OCI-LY3 (cell line): ENCODE measurements around the gene NHS.

Experiments used
- H2AFZ ChIP-seq: fragments of 200-600, 300-600 bp; shearing (Covaris generic); 2 replicates; pipeline ENCODE4 v1.6.0; 2014; ENCODE audit warnings: antibody characterized with exemption, low read depth, low read length
- H3K27ac ChIP-seq: fragments of 200-600, 300-600 bp; sonication (generic); 2 replicates; pipeline ENCODE4 v1.5.1; 2014; ENCODE audit warnings: mild to moderate bottlenecking, low read length, moderate library complexity, mixed read lengths
- H3K27me3 ChIP-seq: fragments of 200-600, 300-600 bp; sonication (generic); 2 replicates; pipeline ENCODE4 v1.6.1; 2014; ENCODE audit warnings: low read depth, low read length, mixed read lengths
- H3K36me3 ChIP-seq: fragments of 200-600, 300-600 bp; sonication (generic); replicated peaks from 2 replicates; pipeline ENCODE3; 2014; ENCODE audit warnings: low read depth, low read length, mixed read lengths
- H3K4me1 ChIP-seq: fragments of 300-600, 200-600 bp; sonication (generic); 2 replicates; pipeline ENCODE4 v1.6.1; 2014; ENCODE audit warnings: low read length, mixed read lengths
- H3K4me2 ChIP-seq: fragments of 200-600, 300-600 bp; sonication (generic); 2 replicates; pipeline ENCODE4 v1.6.1; 2014; ENCODE audit warnings: low read length, mixed read lengths
- H3K4me3 ChIP-seq: fragments of 300-600, 200-600 bp; sonication (generic); 2 replicates; pipeline ENCODE4 v1.5.1; 2014; ENCODE audit warnings: antibody characterized with exemption, mild to moderate bottlenecking, low read length, moderate library complexity
- H3K79me2 ChIP-seq: fragments of 300-600, 200-600 bp; shearing (Covaris generic); 2 replicates; pipeline ENCODE4 v1.6.1; 2014; ENCODE audit warnings: mild to moderate bottlenecking, low read length, mixed read lengths
- H3K9ac ChIP-seq: fragments of 300-600, 200-600 bp; shearing (Covaris generic); 2 replicates; pipeline ENCODE4 v1.6.0; 2014; ENCODE audit warnings: mild to moderate bottlenecking, low read length, moderate library complexity
- H3K9me3 ChIP-seq: fragments of 200-600, 300-600 bp; shearing (Covaris generic); 2 replicates; pipeline ENCODE4 v1.6.1; 2014; ENCODE audit warnings: low read length, mixed read lengths; ENCODE audit not compliant: insufficient read depth
- H4K20me1 ChIP-seq: fragments of 200-600, 300-600 bp; sonication (generic); 2 replicates; pipeline ENCODE4 v1.6.1; 2016; ENCODE audit warnings: low read length, mixed read lengths; ENCODE audit not compliant: insufficient read depth
- EZH2phosphoT487 ChIP-seq: fragments of 200-600 bp; shearing (Covaris generic); IDR thresholded peaks from 2 replicates; pipeline ENCODE4 v1.6.1; 2018; ENCODE audit warnings: antibody characterized with exemption, mixed run types, low read depth
- TF ChIP-seq, protein P1 (sequence below): fragments of 200-600, 300-600 bp; sonication (generic); IDR thresholded peaks from 2 replicates; pipeline ENCODE4 v1.5.1; 2014; ENCODE audit warnings: antibody characterized with exemption, low read length, low read depth

NHS gene

DNA sequence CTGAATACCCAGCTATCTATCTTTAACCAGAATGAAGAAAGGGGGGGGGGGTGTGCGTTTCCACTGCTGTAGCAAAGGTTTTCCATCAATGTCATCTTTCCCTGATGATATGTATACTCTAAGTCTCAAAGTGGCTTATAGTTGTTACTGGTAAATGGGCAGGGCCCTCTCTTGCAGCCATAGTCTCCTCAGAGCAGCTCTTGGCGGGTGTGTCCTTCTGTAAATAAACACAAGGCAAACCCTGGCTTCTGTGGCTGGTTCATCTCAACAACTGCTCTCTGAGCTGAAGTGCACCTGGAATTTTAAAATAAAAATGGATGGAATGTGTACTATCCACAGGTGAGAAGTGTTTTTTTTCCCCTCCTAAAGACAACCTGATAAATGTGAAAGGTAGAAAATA, 304.8 kb downstream of the NHS start:
- H3K27ac ChIP-seq = no peak overlapping the region
- no peaks in the 10 kb centered on the region for H3K27me3 ChIP-seq
- no peaks in the 10 kb centered on the region for H3K9me3 ChIP-seq
- no peaks in the 10 kb centered on the region for H3K79me2 ChIP-seq
- no peak overlapping the region for H3K4me3 ChIP-seq
- no peaks in the 10 kb centered on the region for H3K36me3 ChIP-seq
- H4K20me1 ChIP-seq = no peaks in the 10 kb centered on the region
- H3K9ac ChIP-seq = no peak overlapping the region
- H3K4me1 ChIP-seq = no peaks in the 10 kb centered on the region
- H3K4me2 ChIP-seq = no peak overlapping the region
- no peak for TF ChIP-seq EZH2phosphoT487
- TF ChIP-seq, protein P1, sequence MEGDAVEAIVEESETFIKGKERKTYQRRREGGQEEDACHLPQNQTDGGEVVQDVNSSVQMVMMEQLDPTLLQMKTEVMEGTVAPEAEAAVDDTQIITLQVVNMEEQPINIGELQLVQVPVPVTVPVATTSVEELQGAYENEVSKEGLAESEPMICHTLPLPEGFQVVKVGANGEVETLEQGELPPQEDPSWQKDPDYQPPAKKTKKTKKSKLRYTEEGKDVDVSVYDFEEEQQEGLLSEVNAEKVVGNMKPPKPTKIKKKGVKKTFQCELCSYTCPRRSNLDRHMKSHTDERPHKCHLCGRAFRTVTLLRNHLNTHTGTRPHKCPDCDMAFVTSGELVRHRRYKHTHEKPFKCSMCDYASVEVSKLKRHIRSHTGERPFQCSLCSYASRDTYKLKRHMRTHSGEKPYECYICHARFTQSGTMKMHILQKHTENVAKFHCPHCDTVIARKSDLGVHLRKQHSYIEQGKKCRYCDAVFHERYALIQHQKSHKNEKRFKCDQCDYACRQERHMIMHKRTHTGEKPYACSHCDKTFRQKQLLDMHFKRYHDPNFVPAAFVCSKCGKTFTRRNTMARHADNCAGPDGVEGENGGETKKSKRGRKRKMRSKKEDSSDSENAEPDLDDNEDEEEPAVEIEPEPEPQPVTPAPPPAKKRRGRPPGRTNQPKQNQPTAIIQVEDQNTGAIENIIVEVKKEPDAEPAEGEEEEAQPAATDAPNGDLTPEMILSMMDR = no peak
- no peak overlapping the region for H2AFZ ChIP-seq

DNA sequence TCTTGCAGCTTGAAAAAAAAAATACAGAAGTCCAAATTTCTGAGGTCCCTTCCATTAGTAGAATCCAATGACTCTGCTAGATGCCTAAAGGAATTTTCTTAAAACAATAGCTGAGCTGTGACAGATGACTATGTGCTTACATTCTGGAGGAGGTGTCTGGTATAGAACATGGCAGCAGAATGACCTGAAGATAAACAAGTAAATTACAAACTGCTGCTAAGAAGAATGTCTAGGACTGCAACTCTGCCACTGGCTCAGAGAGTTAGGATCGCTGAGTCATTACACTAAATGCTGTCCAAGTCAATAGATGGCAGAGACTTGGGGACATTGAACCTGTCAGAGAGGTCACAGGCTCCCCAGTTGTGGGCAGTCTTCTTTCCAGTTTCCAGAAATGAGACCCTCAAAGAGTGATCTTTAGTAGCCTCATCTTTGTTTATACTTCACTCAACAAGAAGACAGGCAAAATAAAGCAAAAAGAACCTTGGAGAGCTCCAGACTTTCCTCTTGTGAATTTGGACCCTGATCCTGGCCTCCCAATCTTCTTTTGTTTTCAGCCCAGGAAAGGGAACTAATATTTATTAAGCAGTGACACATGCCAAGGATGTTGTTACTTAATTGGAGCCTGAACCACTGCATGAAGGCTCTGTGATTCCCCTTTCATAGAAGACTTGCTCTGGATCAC, 305.9 kb downstream of the NHS start:
- Histone ChIP-seq H3K9me3 (no peaks in the 10 kb centered on the region), H3K79me2 (no peaks in the 10 kb centered on the region), H2AFZ (no peak overlapping the region), H3K36me3 (no peaks in the 10 kb centered on the region), H3K4me3 (no peak overlapping the region), H3K27ac (no peak overlapping the region), H3K9ac (no peak overlapping the region), H3K4me1 (no peaks in the 10 kb centered on the region), H3K27me3 (no peaks in the 10 kb centered on the region), H3K4me2 (no peak overlapping the region), H4K20me1 (no peaks in the 10 kb centered on the region)
- TF ChIP-seq, protein P1 = no peak
- TF ChIP-seq EZH2phosphoT487 = no peak

DNA sequence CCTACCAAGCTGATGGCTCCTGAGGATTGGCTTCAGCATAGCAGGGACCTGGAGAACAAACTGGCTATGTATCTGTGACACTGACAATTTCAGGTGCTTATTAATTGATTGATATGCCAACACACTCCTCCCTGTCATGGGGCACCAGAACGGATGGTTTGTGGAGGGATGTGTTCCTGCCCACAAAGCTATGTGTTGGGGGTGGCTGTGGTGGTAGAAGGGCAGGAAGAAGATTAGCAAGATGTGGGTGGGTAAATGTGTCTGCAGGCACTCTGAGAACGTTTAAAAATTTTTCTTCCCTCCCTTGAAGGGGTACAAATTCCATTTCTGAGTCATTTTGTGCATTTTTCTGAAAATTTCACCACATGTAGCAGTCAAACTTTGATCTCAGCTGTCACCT, 307.3 kb downstream of the NHS start:
- Histone ChIP-seq H3K4me1 (no peaks in the 10 kb centered on the region), H4K20me1 (no peaks in the 10 kb centered on the region), H3K4me2 (no peak overlapping the region), H3K27me3 (no peaks in the 10 kb centered on the region), H3K9ac (no peak overlapping the region), H3K36me3 (no peaks in the 10 kb centered on the region), H3K9me3 (no peaks in the 10 kb centered on the region), H3K4me3 (no peak overlapping the region), H3K79me2 (no peaks in the 10 kb centered on the region), H2AFZ (no peak overlapping the region), H3K27ac (no peak overlapping the region)
- TF ChIP-seq, protein P1 = no peak
- TF ChIP-seq EZH2phosphoT487 = no peak

DNA sequence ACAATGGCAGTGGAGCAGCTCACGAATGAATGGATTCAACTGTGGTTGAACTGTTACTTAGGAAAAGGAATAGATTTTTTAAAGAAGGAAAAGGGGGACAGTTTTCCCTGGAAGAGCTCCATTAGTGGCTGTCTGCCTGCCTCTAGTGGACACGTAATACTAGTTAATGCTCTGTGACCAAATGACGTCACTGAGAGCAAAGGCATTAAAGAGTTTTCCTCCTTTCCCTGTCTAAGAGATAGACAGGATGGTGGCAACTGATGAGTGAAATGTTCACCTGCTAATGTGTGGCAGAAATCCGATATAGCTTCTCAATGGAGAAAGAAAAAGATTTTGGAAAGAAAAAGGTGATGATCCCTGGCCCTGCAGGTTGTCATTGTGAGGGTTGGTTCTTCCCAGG, 310.0 kb downstream of the NHS start:
- no peak overlapping the region for H3K9ac ChIP-seq
- no peaks in the 10 kb centered on the region for H4K20me1 ChIP-seq
- H3K4me3 ChIP-seq = no peak overlapping the region
- no peaks in the 10 kb centered on the region for H3K4me1 ChIP-seq
- no peak overlapping the region for H3K4me2 ChIP-seq
- no peaks in the 10 kb centered on the region for H3K36me3 ChIP-seq
- TF ChIP-seq, protein P1 = no peak
- no peak for TF ChIP-seq EZH2phosphoT487
- H3K27ac ChIP-seq = no peak overlapping the region
- H2AFZ ChIP-seq = no peak overlapping the region
- no peaks in the 10 kb centered on the region for H3K9me3 ChIP-seq
- H3K79me2 ChIP-seq = no peaks in the 10 kb centered on the region
- H3K27me3 ChIP-seq = no peaks in the 10 kb centered on the region
